Heart left ventricle (tissue), 16 donors: ENCODE data around the gene TANGO6. TPM values are rescaled to one million over a fixed set of nuclear protein-coding genes. Genes with fewer than 3 reads are reported as not detected.

ENCODE experiments used
- ATAC-seq, 4 donors: fragments of 200-7000 bp; cut with Tn5 transposase; one replicate each; pipeline ENCODE4 v1.9.1; 2020 to 2022; ENCODE audit warnings: moderate library complexity in 4 of 4, mild to moderate bottlenecking in 3 of 4, moderate number of reproducible peaks in 1 of 4
- DNase-seq, 5 donors: peaks; one replicate each; pipeline ENCODE4 v3.0.0-alpha.2; 2020
- H3K27ac ChIP-seq, 12 donors: fragments of 200-600 bp; sonication (generic) in 4 of 12; one replicate each; pipeline versions ENCODE4 v1.5.0 to v1.8.0; 2016 to 2022; ENCODE audit warnings: mild to moderate bottlenecking in 2 of 12
- H3K27me3 ChIP-seq, 9 donors: fragments of 200-600 bp; sonication (generic) in 2 of 9; one replicate each; pipeline versions ENCODE4 v1.5.1 to v1.8.0; 2016 to 2022; ENCODE audit warnings: mild to moderate bottlenecking in 3 of 9
- H3K36me3 ChIP-seq, 9 donors: fragments of 200-600 bp; sonication (generic) in 2 of 9; one replicate each; pipeline versions ENCODE4 v1.5.0 to v1.8.0; 2018 to 2022; ENCODE audit warnings: mild to moderate bottlenecking in 2 of 9
- H3K4me1 ChIP-seq, 12 donors: fragments of 200-600 bp; sonication (generic) in 4 of 12; one replicate each; pipeline versions ENCODE4 v1.5.0 to v1.8.0; 2016 to 2022; ENCODE audit warnings: mild to moderate bottlenecking in 3 of 12
- H3K4me3 ChIP-seq, 12 donors: fragments of 200-600 bp; sonication (generic) in 4 of 12; one replicate each; pipeline versions ENCODE4 v1.5.0 to v1.8.0; 2017 to 2022; ENCODE audit warnings: mild to moderate bottlenecking in 9 of 12, moderate library complexity in 4 of 12
- H3K9me3 ChIP-seq, 12 donors: fragments of 200-600 bp; sonication (generic) in 4 of 12; one replicate each; pipeline versions ENCODE4 v1.5.0 to v1.8.0; 2016 to 2022; ENCODE audit warnings: mild to moderate bottlenecking in 1 of 12
- POLR2A ChIP-seq, 2 donors: fragments of 450-650 bp; IDR thresholded peaks; one replicate each; pipeline ENCODE4 v1.6.1; 2017; ENCODE audit warnings: antibody characterized with exemption in 2 of 2, mild to moderate bottlenecking in 2 of 2, moderate library complexity in 2 of 2
- WGBS, 4 donors: extraction: QIAGEN DNeasy Blood & Tissue Kit in 2 of 4; methylation state at CpG; one replicate each; pipeline versions ENCODE4 v1.1.5 to v1.1.7; 2013 to 2018; 5-methylcytosine and 5-hydroxymethylcytosine counted together
- intact Hi-C, 10 donors: fragments of 100-400 bp; cut with DNase I; formaldehyde crosslinking; loops; one replicate each; pipeline versions ENCODE4 v1.11.1 to v1.14.2; 2022
- polyA plus RNA-seq, 2 donors: library from polyadenylated mRNA; stranded (reverse); fragments of 200-250 nt; gene quantifications; one replicate each; pipeline ENCODE4 v1.2.3, GENCODE V29; 2013
- total RNA-seq, 9 donors: library from RNA; depleted of rRNA in 2 of 9; stranded (reverse); fragments of >200 nt in 2 of 9; fragmentation: NEBNext Ultra II Directional in 3 of 9; extraction: Animal tissue kit (Norgen Biotek cat#: 25700) in 3 of 9; gene quantifications; one replicate each; pipeline versions ENCODE4 v1.1.0 to v1.2.4, GENCODE V29; 2016 to 2023
- TF ChIP-seq, protein P1 (sequence below), 12 donors: fragments of 200-600 bp; sonication (generic) in 4 of 12; IDR thresholded peaks; one replicate each; pipeline versions ENCODE4 v1.5.0 to v1.8.0; 2018 to 2022; ENCODE audit warnings: antibody characterized with exemption in 12 of 12, mild to moderate bottlenecking in 5 of 12
- donor health status: ischemic (EF 13 %, LVEDD 7.1; RV severe dilation, severe dysfunction).
- donor health status: healthy with polysubstance abuse.
- donor health status: DM: no; HTN: yes; CAD: no.
- donor health status: DM: no; HTN: no; CAD: no.
- donor health status: ischemic (EF 25% LVEDD 6.9; RV normal size, moderate dysfunction).
- donor health status: ischemic (EF 25% LVEDD 5.7; RV mildly dilated, moderate dysfunction).
- donor health status: healthy.
- donor health status: DM: yes; HTN: yes; CAD: no.
- donor health status: ischemic (EF 35%, LVEDD 5.7; RV mildly dilated, moderate dysfunction).
- donor health status: nonischemic (EF 11% LVEDD 7.7; RV severe dilation, severe dysfunction).
- donor health status: DM: yes; HTN: yes; CAD: no.
- donor health status: PGD.
- donor health status: ischemic (EF 29% LVEDD 5.4; RV normal size, mild dysfunction).
- donor health status: nonischemic (EF 23%, LVEDD 6.1; RV moderate dilation, normal function).

TANGO6 gene
- total and polyA plus RNA-seq, 11 donors: 1.8 to 14.1 (median 8.8) TPM

DNA sequence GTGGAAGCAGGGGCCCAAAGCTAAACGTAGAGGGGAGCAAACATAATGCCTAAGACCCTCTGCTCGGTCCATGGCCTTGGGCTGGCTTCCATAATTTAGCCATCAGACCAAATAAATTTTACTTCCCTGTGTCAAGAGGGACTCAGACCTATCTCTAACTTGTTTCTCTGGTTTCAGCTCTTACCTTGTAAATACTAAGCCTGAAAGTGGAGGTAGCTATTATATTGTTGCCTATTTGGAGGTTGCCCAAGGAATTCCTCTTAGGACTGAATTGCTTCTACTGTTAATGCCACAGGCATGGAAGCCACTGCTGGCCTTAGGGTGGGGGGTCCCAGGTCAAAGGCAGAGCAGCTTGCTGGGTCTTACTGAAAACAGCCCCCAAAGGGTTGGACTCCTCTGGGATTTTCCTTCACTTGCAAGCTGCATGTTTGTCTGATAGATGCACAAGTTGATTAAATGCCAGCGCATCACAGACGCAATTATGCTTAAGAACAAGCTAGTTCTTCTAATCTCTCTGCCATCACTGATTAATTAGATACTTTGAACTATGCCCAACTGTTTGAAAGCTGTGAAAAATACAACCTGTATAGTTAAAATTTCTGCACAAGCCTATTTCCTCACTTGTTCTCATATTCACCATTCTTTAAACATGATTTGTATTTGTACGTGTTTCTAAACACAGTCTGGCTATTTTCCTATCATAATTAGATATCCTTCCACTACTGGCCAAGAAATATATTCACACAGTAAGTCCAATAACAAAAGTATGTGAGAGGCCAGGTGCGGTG is 194.2 kb downstream of the TANGO6 start:
- Histone ChIP-seq H3K27ac (no peak overlapping the region), H3K9me3 (peaks cover 0 to 11% (median 2%) of the 10 kb centered on the region in 12 donors), H3K4me3 (no peak overlapping the region), H3K4me1 (peaks cover 0 to 5% (median 0%) of the 10 kb centered on the region in 12 donors), H3K36me3 (peaks cover 0 to 27% (median 11%) of the 10 kb centered on the region in 9 donors), H3K27me3 (no peaks in the 10 kb centered on the region)
- 92 to 95% (median 95%) methylated on average over 6 of the region's 6 CpGs for WGBS, 4 donors
- no peak for ATAC-seq
- TF ChIP-seq, protein P1, sequence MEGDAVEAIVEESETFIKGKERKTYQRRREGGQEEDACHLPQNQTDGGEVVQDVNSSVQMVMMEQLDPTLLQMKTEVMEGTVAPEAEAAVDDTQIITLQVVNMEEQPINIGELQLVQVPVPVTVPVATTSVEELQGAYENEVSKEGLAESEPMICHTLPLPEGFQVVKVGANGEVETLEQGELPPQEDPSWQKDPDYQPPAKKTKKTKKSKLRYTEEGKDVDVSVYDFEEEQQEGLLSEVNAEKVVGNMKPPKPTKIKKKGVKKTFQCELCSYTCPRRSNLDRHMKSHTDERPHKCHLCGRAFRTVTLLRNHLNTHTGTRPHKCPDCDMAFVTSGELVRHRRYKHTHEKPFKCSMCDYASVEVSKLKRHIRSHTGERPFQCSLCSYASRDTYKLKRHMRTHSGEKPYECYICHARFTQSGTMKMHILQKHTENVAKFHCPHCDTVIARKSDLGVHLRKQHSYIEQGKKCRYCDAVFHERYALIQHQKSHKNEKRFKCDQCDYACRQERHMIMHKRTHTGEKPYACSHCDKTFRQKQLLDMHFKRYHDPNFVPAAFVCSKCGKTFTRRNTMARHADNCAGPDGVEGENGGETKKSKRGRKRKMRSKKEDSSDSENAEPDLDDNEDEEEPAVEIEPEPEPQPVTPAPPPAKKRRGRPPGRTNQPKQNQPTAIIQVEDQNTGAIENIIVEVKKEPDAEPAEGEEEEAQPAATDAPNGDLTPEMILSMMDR (IDR thresholded peaks at IDR 0.05): no peak
- no peak for TF ChIP-seq POLR2A (IDR thresholded peaks at IDR 0.05)
- DNase-seq: no peak
- intact Hi-C loops: no loop called here

DNA sequence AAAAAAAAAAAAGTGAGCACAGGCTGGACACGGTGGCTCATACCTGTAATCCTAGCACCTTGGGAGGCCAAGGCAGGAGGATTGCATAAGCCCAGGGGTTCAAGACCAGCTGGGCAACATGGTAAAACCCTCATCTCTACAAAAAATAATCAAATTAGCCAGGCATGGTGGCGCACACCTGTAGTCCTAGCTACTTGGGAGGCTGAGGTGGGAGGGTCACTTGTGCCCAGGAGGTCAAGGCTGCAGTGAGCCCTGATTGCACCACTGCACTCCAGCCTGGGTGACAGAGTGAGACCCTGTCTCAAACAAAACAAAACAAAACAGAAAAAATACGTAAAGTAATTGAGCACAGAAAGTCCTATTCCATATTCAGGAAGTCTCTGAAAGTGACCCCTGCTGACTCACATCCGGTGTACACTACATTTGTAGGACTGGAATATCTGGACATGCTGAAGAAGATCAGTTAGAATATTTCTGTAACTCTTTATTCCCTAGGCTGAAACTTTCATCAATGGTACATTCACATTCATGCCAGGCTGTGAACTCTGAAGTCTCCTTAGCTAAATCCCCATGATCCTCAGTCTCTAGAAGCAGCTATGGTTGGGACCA is 196.1 kb downstream of the TANGO6 start:
- H3K9me3 ChIP-seq: peaks cover 0 to 11% (median 2%) of the 10 kb centered on the region in 12 donors
- ATAC-seq (peak in 1 of 4 donors; percentile 56), DNase-seq (no peak)
- 76 to 81% (median 77%) methylated on average over 4 of the region's 4 CpGs for WGBS, 4 donors
- peak overlapping the region in 1 of 12 donors; percentile 9 for H3K27ac ChIP-seq
- intact Hi-C loops: no loop called here
- TF ChIP-seq, protein P1 (IDR thresholded peaks at IDR 0.05): no peak
- peaks cover 0 to 24% (median 12%) of the 10 kb centered on the region in 9 donors for H3K36me3 ChIP-seq
- no peak overlapping the region for H3K4me3 ChIP-seq
- peaks cover 0 to 5% (median 0%) of the 10 kb centered on the region in 12 donors for H3K4me1 ChIP-seq
- no peaks in the 10 kb centered on the region for H3K27me3 ChIP-seq

DNA sequence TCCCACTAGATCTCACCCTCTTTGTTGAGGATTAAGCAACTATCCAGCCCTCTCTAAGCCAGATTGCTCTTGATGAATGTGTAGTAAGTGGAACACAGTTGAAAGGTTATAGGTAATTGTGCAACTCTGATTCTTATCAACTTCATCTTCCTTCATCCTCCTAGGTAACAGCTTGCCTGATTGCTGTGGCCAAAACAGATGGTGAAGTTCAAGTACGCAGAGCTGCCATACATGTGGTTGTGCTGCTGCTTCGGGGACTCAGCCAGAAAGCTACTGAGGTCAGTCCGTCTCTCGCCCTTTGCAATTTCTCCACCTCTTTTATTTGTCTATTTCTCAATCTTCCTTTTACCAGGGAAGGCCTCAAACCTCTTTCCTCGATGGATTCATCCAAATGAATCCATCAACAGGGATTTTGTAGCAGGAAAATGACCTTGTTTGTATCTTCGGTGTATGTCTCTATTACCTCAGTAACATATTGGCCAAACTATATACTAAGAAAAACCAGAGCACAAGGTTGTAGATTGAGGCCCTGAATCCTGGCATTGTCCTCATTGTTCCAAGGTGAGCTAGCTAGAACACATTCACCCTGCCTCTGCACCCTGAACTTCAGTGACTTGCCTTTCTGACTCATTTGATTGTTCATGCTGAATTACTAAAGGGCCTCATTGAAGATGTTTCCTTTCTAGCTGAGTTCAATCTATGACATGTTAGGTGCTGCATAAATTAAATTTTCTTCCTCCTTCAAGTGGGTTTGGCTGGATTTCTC is 197.0 kb downstream of the TANGO6 start:
- Histone ChIP-seq H3K4me3 (no peak overlapping the region), H3K27ac (no peak overlapping the region), H3K4me1 (peaks cover 0 to 5% (median 0%) of the 10 kb centered on the region in 12 donors), H3K27me3 (no peaks in the 10 kb centered on the region), H3K9me3 (peaks cover 0 to 11% (median 2%) of the 10 kb centered on the region in 12 donors), H3K36me3 (peaks cover 0 to 23% (median 12%) of the 10 kb centered on the region in 9 donors)
- TF ChIP-seq, protein P1 (IDR thresholded peaks at IDR 0.05): no peak
- TF ChIP-seq POLR2A (IDR thresholded peaks at IDR 0.05): no peak
- 96 to 98% (median 97%) methylated on average over 6 of the region's 6 CpGs for WGBS, 4 donors
- DNase-seq (no peak), ATAC-seq (no peak)
- intact Hi-C loops: loop anchor here in 1 of 10 donors (2.0 kb wide), 1 partner anchor 66 kb away; no protein-coding TSS in a partner anchor
